Tibial nerve (tissue), 4 donors: ENCODE results near the gene MAN2A1. TPM values are rescaled to one million over a fixed set of nuclear protein-coding genes. Genes with fewer than 3 reads are reported as not detected.
"Not testable (repeated sequence)": the region's sequence is repeated elsewhere in the genome, so short reads cannot be mapped to it uniquely, and the experiment has no call there.

Experiments
- DNase-seq, 2 donors: peaks; one replicate each; pipeline ENCODE4 v3.0.0-alpha.2; 2019; ENCODE audit warnings: low spot score in 2 of 2
- H3K27ac ChIP-seq, 4 donors: fragments of 200-600 bp; sonication (generic) in 3 of 4; one replicate each; pipeline ENCODE4 v1.5.1; 2017 to 2019; ENCODE audit warnings: mild to moderate bottlenecking in 1 of 4
- H3K27me3 ChIP-seq, 2 donors: fragments of 200-600 bp; sonication (generic) in 1 of 2; one replicate each; pipeline versions ENCODE4 v1.5.1 to v1.6.0; 2017 to 2019
- H3K36me3 ChIP-seq, 3 donors: fragments of 200-600 bp; sonication (generic); one replicate each; pipeline ENCODE4 v1.5.1; 2018 to 2019
- H3K4me1 ChIP-seq, 4 donors: fragments of 200-600 bp; sonication (generic) in 3 of 4; one replicate each; pipeline ENCODE4 v1.5.1; 2017 to 2019
- H3K4me3 ChIP-seq, 4 donors: fragments of 200-600 bp; sonication (generic) in 3 of 4; one replicate each; pipeline ENCODE4 v1.5.1; 2017 to 2019; ENCODE audit warnings: mild to moderate bottlenecking in 1 of 4, moderate library complexity in 1 of 4
- H3K9me3 ChIP-seq, 4 donors: fragments of 200-600 bp; sonication (generic) in 3 of 4; one replicate each; pipeline ENCODE4 v1.5.1; 2017 to 2019
- CTCF ChIP-seq, 5 experiments: fragments of 200-600 bp in 3 of 5; fragments of 450-650 bp in 2 of 5; sonication (generic) in 3 of 5; IDR thresholded peaks; one replicate each; pipeline ENCODE4 v1.5.1; 2016 to 2019; ENCODE audit warnings: antibody characterized with exemption in 5 of 5, mild to moderate bottlenecking in 3 of 5, moderate library complexity in 2 of 5
- EP300 ChIP-seq, 2 donors: sonication (generic); formaldehyde crosslinking; IDR thresholded peaks; one replicate each; pipeline ENCODE4 v1.6.1; 2017; ENCODE audit warnings: antibody characterized with exemption in 2 of 2, mild to moderate bottlenecking in 1 of 2
- POLR2A ChIP-seq, 2 donors: fragments of 450-650 bp; IDR thresholded peaks; one replicate each; pipeline ENCODE4 v1.6.1; 2017; ENCODE audit warnings: antibody characterized with exemption in 2 of 2, mild to moderate bottlenecking in 2 of 2, moderate library complexity in 2 of 2
- WGBS, 2 donors: methylation state at CpG; one replicate each; pipeline ENCODE4 v1.1.5; 2018; 5-methylcytosine and 5-hydroxymethylcytosine counted together
- total RNA-seq, 4 donors: library from RNA; depleted of rRNA; stranded (reverse); fragments of >200 nt; gene quantifications; one replicate each; pipeline ENCODE4 v1.1.0, GENCODE V29; 2016

The MAN2A1 gene
- total RNA-seq, 4 donors from 2014 or later = 50.0 to 66.0 (median 56.7) TPM

GRCh38 chr5:109759306-109759705 is 69.6 kb downstream of the MAN2A1 start:
- no peak for TF ChIP-seq EP300 (IDR thresholded peaks at IDR 0.05)
- no peak for TF ChIP-seq POLR2A (IDR thresholded peaks at IDR 0.05)
- no peak for TF ChIP-seq CTCF (IDR thresholded peaks at IDR 0.05)
- no peaks in the 10 kb centered on the region for H3K27me3 ChIP-seq
- H3K9me3 ChIP-seq = peaks cover 0 to 11% (median 3%) of the 10 kb centered on the region in 4 donors
- H3K4me1 ChIP-seq = no peaks in the 10 kb centered on the region
- no peak overlapping the region for H3K27ac ChIP-seq
- H3K36me3 ChIP-seq = peaks cover 0 to 43% (median 0%) of the 10 kb centered on the region in 3 donors
- DNase-seq = no peak
- H3K4me3 ChIP-seq = no peak overlapping the region

DNA sequence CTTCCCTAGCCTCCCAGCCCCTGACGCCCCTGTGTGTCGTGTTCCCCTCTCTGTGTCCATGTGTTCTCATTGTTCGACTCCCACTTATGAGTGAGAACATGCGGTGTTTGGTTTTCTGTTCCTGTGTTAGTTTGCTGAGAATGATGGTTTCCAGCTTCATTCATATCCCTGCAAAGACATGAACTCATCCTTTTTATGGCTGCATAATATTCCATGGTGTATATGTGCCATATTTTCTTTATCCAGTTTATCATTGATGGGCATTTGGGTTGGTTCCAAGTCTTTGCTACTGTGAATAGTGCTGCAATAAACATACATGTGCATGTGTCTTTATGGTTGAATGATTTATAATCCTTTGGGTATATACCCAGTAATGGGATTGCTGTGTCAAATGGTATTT is 70.4 kb downstream of the MAN2A1 start:
- not testable (repeated sequence) for H3K27me3 ChIP-seq, H3K4me3 ChIP-seq, DNase-seq, H3K4me1 ChIP-seq, H3K27ac ChIP-seq
- Histone ChIP-seq H3K36me3 (peaks cover 0 to 43% (median 0%) of the 10 kb centered on the region in 3 donors), H3K9me3 (peaks cover 0 to 11% (median 3%) of the 10 kb centered on the region in 4 donors)
- WGBS, 2 donors = 97 to 100% methylated on average over 4 of the region's 4 CpGs

GRCh38 chr5:109762821-109763220 is 73.1 kb downstream of the MAN2A1 start:
- no peak for DNase-seq

DNA sequence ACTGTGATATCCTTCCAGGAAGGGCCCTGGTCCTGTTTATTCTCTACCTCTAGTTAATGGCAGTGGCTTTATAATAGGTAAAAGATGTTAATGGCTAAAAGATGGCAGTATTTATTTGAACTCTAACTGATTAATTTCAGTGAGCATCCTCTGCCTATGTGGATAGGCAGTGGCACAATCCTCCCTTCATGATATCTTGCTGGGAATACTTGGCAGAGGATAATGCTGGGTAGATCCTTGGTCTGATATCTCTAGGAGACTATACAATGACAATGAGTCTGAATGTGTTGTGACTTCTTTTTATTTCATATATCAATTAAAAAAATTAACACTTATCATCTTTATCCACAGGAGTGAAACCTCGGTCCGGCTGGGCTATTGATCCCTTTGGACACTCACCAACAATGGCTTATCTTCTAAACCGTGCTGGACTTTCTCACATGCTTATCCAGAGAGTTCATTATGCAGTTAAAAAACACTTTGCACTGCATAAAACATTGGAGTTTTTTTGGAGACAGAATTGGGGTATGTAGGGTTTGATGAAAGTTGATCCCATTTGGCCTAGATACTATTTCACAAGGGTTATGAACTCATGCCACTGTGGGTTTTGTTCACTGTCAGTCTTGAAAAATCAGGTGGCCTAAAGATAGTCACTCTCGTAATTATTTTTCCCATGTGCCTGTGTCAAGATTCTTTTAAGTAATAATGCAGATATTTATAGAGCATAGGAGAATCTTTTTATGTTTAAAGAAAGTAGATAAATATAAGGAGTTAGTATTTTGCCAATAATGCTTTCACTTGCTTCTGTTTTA is 77.7 kb downstream of the MAN2A1 start:
- Histone ChIP-seq H3K27me3 (no peaks in the 10 kb centered on the region), H3K4me1 (no peaks in the 10 kb centered on the region), H3K36me3 (peaks cover 0 to 55% (median 0%) of the 10 kb centered on the region in 3 donors), H3K9me3 (peaks cover 0 to 6% (median 0%) of the 10 kb centered on the region in 4 donors), H3K27ac (no peak overlapping the region), H3K4me3 (no peak overlapping the region)
- no peak for DNase-seq
- 91 to 97% methylated on average over 4 of the region's 4 CpGs for WGBS, 2 donors
- TF ChIP-seq CTCF (IDR thresholded peaks at IDR 0.05) (no peak), POLR2A (IDR thresholded peaks at IDR 0.05) (no peak)

More at GRCh38 chr5:109762821-109763220, 73.1 kb downstream of the MAN2A1 start:
- H3K4me3 ChIP-seq = no peak overlapping the region
- H3K9me3 ChIP-seq = peaks cover 0 to 11% (median 3%) of the 10 kb centered on the region in 4 donors
- 86 to 93% methylated on average over 1 of the region's 1 CpG for WGBS, 2 donors
- no peak overlapping the region for H3K27ac ChIP-seq
- TF ChIP-seq EP300 (IDR thresholded peaks at IDR 0.05) = no peak
- no peak for TF ChIP-seq POLR2A (IDR thresholded peaks at IDR 0.05)
- TF ChIP-seq CTCF (IDR thresholded peaks at IDR 0.05) = no peak
- no peaks in the 10 kb centered on the region for H3K4me1 ChIP-seq
- H3K36me3 ChIP-seq = peaks cover 0 to 35% (median 0%) of the 10 kb centered on the region in 3 donors
- H3K27me3 ChIP-seq = no peaks in the 10 kb centered on the region

DNA sequence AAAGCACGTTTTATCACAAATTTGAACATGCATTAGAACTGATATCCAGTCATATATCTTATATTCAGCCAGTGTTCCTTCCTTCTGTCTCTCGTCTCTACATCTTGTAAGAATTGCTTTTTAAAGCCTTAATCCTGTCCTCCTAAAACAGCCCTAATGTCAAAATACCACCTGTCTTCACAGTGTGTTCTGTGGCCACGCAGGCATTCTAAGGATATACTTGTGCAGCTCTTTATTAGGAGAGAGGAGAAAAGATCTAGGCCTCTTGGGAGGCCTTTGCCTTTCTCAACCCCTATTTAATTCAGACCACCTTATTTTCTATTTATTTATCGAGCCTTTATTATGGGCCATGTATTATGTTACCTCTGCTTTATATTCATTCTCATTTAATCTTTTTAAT is 78.3 kb downstream of the MAN2A1 start:
- Histone ChIP-seq H3K27ac (no peak overlapping the region), H3K9me3 (peaks cover 0 to 2% (median 0%) of the 10 kb centered on the region in 4 donors), H3K4me3 (no peak overlapping the region), H3K36me3 (peaks cover 0 to 48% (median 0%) of the 10 kb centered on the region in 3 donors), H3K4me1 (no peaks in the 10 kb centered on the region), H3K27me3 (no peaks in the 10 kb centered on the region)
- no peak for DNase-seq
- WGBS, 2 donors = 87 to 89% methylated on average over 4 of the region's 4 CpGs
- TF ChIP-seq POLR2A (IDR thresholded peaks at IDR 0.05) = no peak
- no peak for TF ChIP-seq EP300 (IDR thresholded peaks at IDR 0.05)
- no peak for TF ChIP-seq CTCF (IDR thresholded peaks at IDR 0.05)
